ENCODE results near the gene PLTP.

- TF ChIP-seq CTCF (IDR thresholded peaks at IDR 0.05) = no peak
- no peak for TF ChIP-seq POLR2A (IDR thresholded peaks at IDR 0.05)
Observed at GRCh38 chr20:45897289-45897688, 14.7 kb downstream of the PLTP start.
